ENCODE data around the gene LRRC45. TPM values are rescaled to one million over a fixed set of nuclear protein-coding genes. Genes with fewer than 3 reads are reported as not detected.

LRRC45 gene
- total and polyA plus RNA-seq, 2 of the 4 experiments (the other 2 are of a cell fraction): 7.2 to 10.2 TPM

DNA sequence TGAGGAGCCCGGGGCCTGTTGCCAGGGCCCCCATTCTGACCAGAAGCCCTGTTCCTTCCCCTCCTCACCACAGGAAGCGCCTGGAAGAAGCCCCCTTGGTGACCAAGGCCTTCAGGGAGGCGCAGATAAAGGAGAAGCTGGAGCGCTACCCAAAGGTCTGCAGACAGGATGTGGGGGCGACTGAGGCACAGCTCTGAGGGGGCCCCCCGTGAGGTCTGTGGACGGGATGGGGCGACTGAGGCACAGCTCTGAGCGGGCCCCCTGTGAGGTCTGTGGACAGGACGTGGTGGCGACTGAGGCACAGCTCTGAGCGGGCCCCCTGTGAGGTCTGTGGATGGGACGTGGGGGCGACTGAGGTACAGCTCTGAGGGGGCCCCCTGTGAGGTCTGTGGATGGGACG is 13.7 kb upstream of the LRRC45 start:
- no peak overlapping the region for H3K14ac ChIP-seq (replicated peaks; ENCODE audit: low read depth, low read length)
- POLR2A ChIA-PET (ENCODE audit: unreplicated experiment): no interaction called here
- H2BK20ac ChIP-seq (ENCODE audit: low read depth, low read length): no peak overlapping the region
- H2BK120ac ChIP-seq (ENCODE audit: low read depth, low read length): no peak overlapping the region
- no peak overlapping the region for H3K23ac ChIP-seq (ENCODE audit: low read depth, low read length)
- H2BK15ac ChIP-seq (ENCODE audit: low read depth, low read length): no peak overlapping the region
- H3K9ac ChIP-seq (ENCODE audit: low read depth, low read length): no peak overlapping the region
- dilution Hi-C loops (cut with HindIII; ENCODE audit: low sequenced_read_pairs, unreplicated experiment): no loop called here
- TF ChIP-seq CHD1 (IDR thresholded peaks at IDR 0.05; ENCODE audit: low read depth, low read length): no peak
- no peak for TF ChIP-seq MAZ (IDR thresholded peaks at IDR 0.05; ENCODE audit: borderline replicate concordance, low read depth, low read length)
- no peak for TF ChIP-seq CEBPB (IDR thresholded peaks at IDR 0.05; ENCODE audit: low read depth, low read length)
- TF ChIP-seq, protein P1, sequence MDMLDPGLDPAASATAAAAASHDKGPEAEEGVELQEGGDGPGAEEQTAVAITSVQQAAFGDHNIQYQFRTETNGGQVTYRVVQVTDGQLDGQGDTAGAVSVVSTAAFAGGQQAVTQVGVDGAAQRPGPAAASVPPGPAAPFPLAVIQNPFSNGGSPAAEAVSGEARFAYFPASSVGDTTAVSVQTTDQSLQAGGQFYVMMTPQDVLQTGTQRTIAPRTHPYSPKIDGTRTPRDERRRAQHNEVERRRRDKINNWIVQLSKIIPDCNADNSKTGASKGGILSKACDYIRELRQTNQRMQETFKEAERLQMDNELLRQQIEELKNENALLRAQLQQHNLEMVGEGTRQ (IDR thresholded peaks at IDR 0.05; ENCODE audit: low read depth, low read length): no peak
- no peak for TF ChIP-seq POLR2A (IDR thresholded peaks at IDR 0.05; ENCODE audit: low read depth, low read length)
- TF ChIP-seq FOS (IDR thresholded peaks at IDR 0.05; ENCODE audit: low read depth, low read length): no peak
- no peak for TF ChIP-seq MAFK (IDR thresholded peaks at IDR 0.05; ENCODE audit: low read depth, low read length)
- no peaks in the 10 kb centered on the region for H3K27me3 ChIP-seq (ENCODE audit: control insufficient read depth, insufficient read depth, low read length)
- H3K79me1 ChIP-seq (ENCODE audit: low read depth in 1 of 2, low read length in 2 of 2): peaks cover 5 to 21% of the 10 kb centered on the region in 2 experiments; a peak in 3 of 4 replicates
- no peak overlapping the region for H2AK5ac ChIP-seq (ENCODE audit: low read depth, low read length)
- intact Hi-C loops (cut with micrococcal nuclease): no loop called here
- no peak overlapping the region for H4K5ac ChIP-seq (ENCODE audit: low read depth, low read length)
- H3K4me2 ChIP-seq (ENCODE audit: low read depth, low read length): no peak overlapping the region
- H2BK5ac ChIP-seq (ENCODE audit: low read depth, low read length, poor library complexity, severe bottlenecking): no peak overlapping the region
- H4K20me1 ChIP-seq (ENCODE audit: insufficient read depth, low read length): no peaks in the 10 kb centered on the region; the same call in 1 of the 2 replicates
- H2AK9ac ChIP-seq (replicated peaks; ENCODE audit: low read depth, low read length, poor library complexity): no peak overlapping the region
- no peaks in the 10 kb centered on the region for H3K9me3 ChIP-seq (ENCODE audit: control insufficient read depth, insufficient read depth, low read length)
- peaks cover 9% of the 10 kb centered on the region for H3K9me1 ChIP-seq (ENCODE audit: insufficient read depth, low read length)
- no peak overlapping the region for H3K4ac ChIP-seq (ENCODE audit: low read depth, low read length)
- peaks cover 3% of the 10 kb centered on the region; the same call in 1 of the 2 replicates for H3K36me3 ChIP-seq (ENCODE audit: control insufficient read depth, insufficient read depth, low read length)
- H3K4me3 ChIP-seq (ENCODE audit: insufficient read depth, low read depth, low read length): no peak overlapping the region
- H3K56ac ChIP-seq (ENCODE audit: extremely low read depth, insufficient read depth, low read length): no peak overlapping the region
- H3K18ac ChIP-seq (ENCODE audit: low read depth, low read length): no peak overlapping the region
- 96% methylated on average over 6 of the region's 15 CpGs; no CpG with 5 or more reads in 1 of the 2 experiments for WGBS, 2 experiments (ENCODE audit: extremely low coverage in 2 of 2, insufficient read length in 1 of 2)
- in situ Hi-C loops (cut with MboI; ENCODE audit: low sequenced_read_pairs): no loop called here
- ATAC-seq (ENCODE audit: low read depth): no peak
- no peak overlapping the region for H3K27ac ChIP-seq (ENCODE audit: insufficient read depth, low read length)
- DNase-seq: no peak
- BruUV-seq (replicated peaks): no TSS peak
- no peak overlapping the region for H2AFZ ChIP-seq (replicated peaks; ENCODE audit: low read length, poor library complexity)
- H4K91ac ChIP-seq (ENCODE audit: insufficient read depth, low read depth, low read length): no peak overlapping the region
- no peak overlapping the region for H4K8ac ChIP-seq (ENCODE audit: low read depth in 2 of 2, low read length in 2 of 2)
- H3K4me1 ChIP-seq (ENCODE audit: control insufficient read depth, insufficient read depth, low read length): peaks cover 14% of the 10 kb centered on the region
- CTCF ChIA-PET: interaction anchor here (0.7 kb wide), 1 partner anchor 459 kb away, joined by 3 read pairs; no protein-coding TSS in a partner anchor

Data from IMR-90 (cell line).